ENCODE data around the gene EPB42. TPM values are rescaled to one million over a fixed set of nuclear protein-coding genes. Genes with fewer than 3 reads are reported as not detected.
A peak's percentile ranks its signal among the peaks of the same experiment; 100 is the strongest.

The EPB42 gene
- total and polyA plus RNA-seq, 2 experiments from 2014 or later: not detected

GRCh38 chr15:43218908-43219706 lies 1.7 kb downstream of the EPB42 start:
- Mint-ChIP-seq H3K27ac (no peak overlapping the region), H3K4me1 (peaks cover 8% of the 10 kb centered on the region), H3K27me3 (ENCODE audit: insufficient read depth, low read depth, poor library complexity) (peaks cover 2% of the 10 kb centered on the region), H3K9me3 (no peaks in the 10 kb centered on the region), H3K4me3 (no peak overlapping the region), H3K36me3 (ENCODE audit: low read depth) (no peaks in the 10 kb centered on the region)
- peak overlapping the region; percentile 92 for H2AFZ ChIP-seq
- no peaks in the 10 kb centered on the region for H3F3A ChIP-seq (replicated peaks; ENCODE audit: low read depth)
- H3K36me3 ChIP-seq (ENCODE audit: insufficient read depth): no peaks in the 10 kb centered on the region
- ATAC-seq: peak; percentile 97
- H3K4me1 ChIP-seq (ENCODE audit: insufficient read depth): no peaks in the 10 kb centered on the region
- peak overlapping the region; percentile 33 for H3K4me3 ChIP-seq
- H3K27ac ChIP-seq (ENCODE audit: low read depth): no peak overlapping the region
- DNase-seq (ENCODE audit: low spot score): peak; percentile 95
- H3K9me2 ChIP-seq (ENCODE audit: insufficient read depth): no peaks in the 10 kb centered on the region
- H3K79me2 ChIP-seq (replicated peaks; ENCODE audit: insufficient read depth): no peaks in the 10 kb centered on the region
- H3K27me3 ChIP-seq (ENCODE audit: insufficient read depth): no peaks in the 10 kb centered on the region
- H3K4me2 ChIP-seq: peak overlapping the region; percentile 35; the same call in 1 of the 2 replicates
- H4K20me1 ChIP-seq (replicated peaks; ENCODE audit: insufficient read depth): no peaks in the 10 kb centered on the region
- TF ChIP-seq CREB1 (CRISPR knock-in tag; IDR thresholded peaks at IDR 0.05; ENCODE audit: low read depth): peak; percentile 69
- no peak for TF ChIP-seq ZNF462 (CRISPR knock-in tag; IDR thresholded peaks at IDR 0.05)
- TF ChIP-seq POLR2AphosphoS5 (IDR thresholded peaks at IDR 0.05; ENCODE audit: low read depth): no peak
- peak; percentile 74 to 82 for TF ChIP-seq CTCF (conservative IDR thresholded peaks at IDR 0.05; ENCODE audit: low read depth in 2 of 2)
